Mammary epithelial cell (primary cell): ENCODE data around the gene RARG.

Source experiments
- CTCF ChIP-seq, 2 donors: IDR thresholded peaks in 1 of 2; conservative IDR thresholded peaks in 1 of 2; 2 replicates each; pipeline ENCODE4 v1.5.1; 2011 to 2012; ENCODE audit warnings: inconsistent platforms in 2 of 2, low read length in 2 of 2, mild to moderate bottlenecking in 2 of 2, control low read depth in 1 of 2, low read depth in 1 of 2; ENCODE audit not compliant: insufficient read depth in 1 of 2; ENCODE audit errors: extremely low read depth in 1 of 2
- EZH2 ChIP-seq: IDR thresholded peaks from 2 replicates; pipeline ENCODE4 v1.6.1; 2012; ENCODE audit warnings: low read length, inconsistent platforms, borderline replicate concordance

GRCh38 chr12:53185582-53186153 is 46.3 kb downstream of the RARG start:
- TF ChIP-seq EZH2 (no peak), CTCF (conservative IDR thresholded peaks at IDR 0.05 in 1 of 2, IDR thresholded peaks at IDR 0.05 in 1 of 2; ENCODE audit: extremely low read depth in 1 of 2, insufficient read depth in 1 of 2, low read depth in 1 of 2, low read length in 2 of 2) (no peak)
